A549 (cell line): Measurements from ENCODE around the gene MOSPD3. TPM values are rescaled to one million over a fixed set of nuclear protein-coding genes. Genes with fewer than 3 reads are reported as not detected.

Source experiments
- ATAC-seq, 2 experiments: fragments of 200-7000 bp in 1 of 2; fragments of >200 bp in 1 of 2; cut with Nextera tagmentation in 1 of 2; cut with Tn5 transposase in 1 of 2; 3 replicates each; pipeline versions ENCODE4 v1.8.0 to v1.9.1; 2018 to 2020; ENCODE audit warnings: mild to moderate bottlenecking in 1 of 2, moderate library complexity in 1 of 2
- CTCF ChIA-PET: fragments of 300-600 bp; sonication (Branson Sonifier 250); formaldehyde crosslinking; extraction: SDS; loops from one replicate; lab custom pipeline; 2021; ENCODE audit warnings: antibody characterized with exemption, inconsistent platforms; lab: Yijun Ruan, JAX
- POLR2A ChIA-PET: fragments of 350-600 bp; formaldehyde crosslinking; extraction: SDS; loops from one replicate; lab custom pipeline; 2021; ENCODE audit warnings: antibody characterized with exemption, inconsistent platforms; lab: Yijun Ruan, JAX
- DNase-seq, 2 experiments: peaks; one replicate each; pipeline versions ENCODE4 v3.0.0 to v3.0.0-alpha.2; 2011 to 2016; ENCODE audit warnings: low read depth in 1 of 2, low spot score in 1 of 2
- FAIRE-seq: peaks from 2 replicates; lab custom pipeline; 2011; peaks lifted over from hg19 to GRCh38; lab: Jason Lieb, UNC
- H3K27ac ChIP-seq, 2 experiments: fragments of >200 bp; sonication (Bioruptor Twin); formaldehyde crosslinking; 3 replicates each; pipeline ENCODE4 v1.5.1; 2016 to 2017
- H3K4me1 ChIP-seq: fragments of >200 bp; sonication (Bioruptor Twin); formaldehyde crosslinking; 3 replicates; pipeline ENCODE4 v1.6.1; 2016
- H3K4me2 ChIP-seq: fragments of >200 bp; sonication (Bioruptor Twin); formaldehyde crosslinking; 3 replicates; pipeline ENCODE4 v1.6.1; 2016
- H3K4me3 ChIP-seq: fragments of >200 bp; sonication (Bioruptor Twin); formaldehyde crosslinking; 3 replicates; pipeline ENCODE4 v1.5.1; 2016
- H3K9me3 ChIP-seq: fragments of >200 bp; sonication (Bioruptor Twin); formaldehyde crosslinking; 3 replicates; pipeline ENCODE4 v1.6.1; 2016
- CEBPB ChIP-seq, 2 experiments: fragments of >200 bp in 1 of 2; sonication (Bioruptor Twin) in 1 of 2; formaldehyde crosslinking in 1 of 2; IDR thresholded peaks; 2 replicates each; pipeline ENCODE4 v1.6.1; 2012 to 2016
- HMGXB4 ChIP-seq: fragments of 250-450 bp; sonication (Bioruptor Pico); IDR thresholded peaks from 2 replicates; pipeline ENCODE4 v1.5.0; 2021; ENCODE audit warnings: mild to moderate bottlenecking, moderate library complexity, borderline replicate concordance
- HOXB13 ChIP-seq: fragments of 250-450 bp; sonication (Bioruptor Pico); IDR thresholded peaks from 2 replicates; pipeline ENCODE4 v1.5.0; 2020; ENCODE audit warnings: low read depth, mild to moderate bottlenecking, moderate library complexity
- JUN ChIP-seq, 2 experiments: fragments of >200 bp; sonication (Bioruptor Twin); formaldehyde crosslinking; IDR thresholded peaks; 2 replicates in 1 of 2; 3 replicates in 1 of 2; pipeline ENCODE4 v1.6.1; 2016 to 2017
- KDM1A ChIP-seq: fragments of 200-600 bp; sonication (generic); IDR thresholded peaks from 2 replicates; pipeline ENCODE4 v1.6.1; 2016; ENCODE audit warnings: low read depth, mild to moderate bottlenecking
- MAFK ChIP-seq: fragments of 450-650 bp; IDR thresholded peaks from 2 replicates; pipeline ENCODE4 v1.6.1; 2014; ENCODE audit not compliant: partially characterized antibody
- MYC ChIP-seq: IDR thresholded peaks from 2 replicates; pipeline ENCODE4 v1.6.1; 2012; ENCODE audit warnings: mild to moderate bottlenecking, inconsistent platforms, low read length, improper control_type of control experiment, borderline replicate concordance
- POLR2A ChIP-seq: IDR thresholded peaks from 2 replicates; pipeline ENCODE4 v1.6.1; 2012; ENCODE audit warnings: mild to moderate bottlenecking, low read length
- RAD21 ChIP-seq, 2 experiments: fragments of >200 bp in 1 of 2; sonication (Bioruptor Twin) in 1 of 2; formaldehyde crosslinking in 1 of 2; IDR thresholded peaks in 1 of 2; conservative IDR thresholded peaks in 1 of 2; 2 replicates in 1 of 2; 3 replicates in 1 of 2; pipeline ENCODE4 v1.6.1; 2012 to 2018; ENCODE audit warnings: inconsistent platforms in 1 of 2
- RNF2 ChIP-seq: fragments of 200-600 bp; sonication (generic); IDR thresholded peaks from 2 replicates; pipeline ENCODE4 v1.6.1; 2016; ENCODE audit warnings: low read depth, mild to moderate bottlenecking, antibody characterized with exemption, moderate library complexity, borderline replicate concordance
- SMC3 ChIP-seq: fragments of >200 bp; sonication (Bioruptor Twin); formaldehyde crosslinking; IDR thresholded peaks from 3 replicates; pipeline ENCODE4 v1.6.1; 2018; ENCODE audit warnings: inconsistent platforms
- WGBS: methylation state at CpG from one replicate; pipeline ENCODE4 v1.1.6; 2017; ENCODE audit errors: missing lambda C conversion rate; 5-methylcytosine and 5-hydroxymethylcytosine counted together
- polyA plus RNA-seq, 4 experiments: library from polyadenylated mRNA; depleted of rRNA in 3 of 4; stranded (reverse); fragments of >200 nt; fragmentation: RNase III in 1 of 4; extraction: RNeasy Plus Mini Kit Qiagen cat#74134 plus additional on column Dnase treatment in 1 of 4; gene quantifications; 2 replicates in 3 of 4; 3 replicates in 1 of 4; pipeline ENCODE4 v1.2.3, GENCODE V29; 2011 to 2017
- TF ChIP-seq, protein P1 (sequence below): fragments of 150-350 bp; IDR thresholded peaks from 2 replicates; pipeline ENCODE4 v1.6.1; 2014; ENCODE audit warnings: low read depth, mild to moderate bottlenecking, low read length
- TF ChIP-seq, protein P2 (sequence below): fragments of >200 bp; sonication (Bioruptor Twin); formaldehyde crosslinking; IDR thresholded peaks from 3 replicates; pipeline ENCODE4 v1.6.1; 2016
- TF ChIP-seq, protein P3 (sequence below): IDR thresholded peaks from 2 replicates; pipeline ENCODE4 v1.6.1; 2012
- TF ChIP-seq, protein P4 (sequence below): IDR thresholded peaks from 2 replicates; pipeline ENCODE4 v1.6.1; 2012; ENCODE audit warnings: low read depth, borderline replicate concordance
- TF ChIP-seq, protein P5 (sequence below): fragments of >200 bp; sonication (Bioruptor Twin); formaldehyde crosslinking; IDR thresholded peaks from 3 replicates; pipeline ENCODE4 v1.5.1; 2016

MOSPD3 gene
- polyA plus RNA-seq, 2 of the 4 experiments (the other 2 are of a cell fraction): 6.1 to 14.8 TPM

- POLR2A ChIA-PET: interaction anchor here (0.7 to 1.2 kb wide), 2 partner anchors 44 to 45 kb away, joined by 3 read pairs; partner anchors contain the start of genes FBXO24 and LRCH4
- TF ChIP-seq, protein P1, sequence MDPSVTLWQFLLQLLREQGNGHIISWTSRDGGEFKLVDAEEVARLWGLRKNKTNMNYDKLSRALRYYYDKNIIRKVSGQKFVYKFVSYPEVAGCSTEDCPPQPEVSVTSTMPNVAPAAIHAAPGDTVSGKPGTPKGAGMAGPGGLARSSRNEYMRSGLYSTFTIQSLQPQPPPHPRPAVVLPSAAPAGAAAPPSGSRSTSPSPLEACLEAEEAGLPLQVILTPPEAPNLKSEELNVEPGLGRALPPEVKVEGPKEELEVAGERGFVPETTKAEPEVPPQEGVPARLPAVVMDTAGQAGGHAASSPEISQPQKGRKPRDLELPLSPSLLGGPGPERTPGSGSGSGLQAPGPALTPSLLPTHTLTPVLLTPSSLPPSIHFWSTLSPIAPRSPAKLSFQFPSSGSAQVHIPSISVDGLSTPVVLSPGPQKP: no peak
- TF ChIP-seq CEBPB (IDR thresholded peaks at IDR 0.05): no peak
- TF ChIP-seq, protein P2, sequence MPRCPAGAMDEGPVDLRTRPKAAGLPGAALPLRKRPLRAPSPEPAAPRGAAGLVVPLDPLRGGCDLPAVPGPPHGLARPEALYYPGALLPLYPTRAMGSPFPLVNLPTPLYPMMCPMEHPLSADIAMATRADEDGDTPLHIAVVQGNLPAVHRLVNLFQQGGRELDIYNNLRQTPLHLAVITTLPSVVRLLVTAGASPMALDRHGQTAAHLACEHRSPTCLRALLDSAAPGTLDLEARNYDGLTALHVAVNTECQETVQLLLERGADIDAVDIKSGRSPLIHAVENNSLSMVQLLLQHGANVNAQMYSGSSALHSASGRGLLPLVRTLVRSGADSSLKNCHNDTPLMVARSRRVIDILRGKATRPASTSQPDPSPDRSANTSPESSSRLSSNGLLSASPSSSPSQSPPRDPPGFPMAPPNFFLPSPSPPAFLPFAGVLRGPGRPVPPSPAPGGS: no peak
- TF ChIP-seq, all 56 proteins: peak for 0
- Histone ChIP-seq H3K27ac (no peak overlapping the region), H3K4me3 (no peak overlapping the region), H3K4me1 (0 out of 3 replicates have a peak, but pooled peaks cover 7% of the 10 kb centered on the region), H3K9me3 (no peaks in the 10 kb centered on the region), H3K4me2 (no peak overlapping the region)
- WGBS: 100% methylated on average over 4 of the region's 4 CpGs
- ATAC-seq: no peak
- no peak for DNase-seq
- FAIRE-seq: no peak
- CTCF ChIA-PET: interaction anchor here (0.7 to 8.5 kb wide), 13 partner anchors 9 to 222 kb away, joined by 3 to 142 read pairs (median 4); partner anchors contain the start of genes ACTL6B, GIGYF1, MOSPD3 and POP7
Observed at GRCh38 chr7:100630066-100630465, 17.7 kb downstream of the MOSPD3 start.

DNA sequence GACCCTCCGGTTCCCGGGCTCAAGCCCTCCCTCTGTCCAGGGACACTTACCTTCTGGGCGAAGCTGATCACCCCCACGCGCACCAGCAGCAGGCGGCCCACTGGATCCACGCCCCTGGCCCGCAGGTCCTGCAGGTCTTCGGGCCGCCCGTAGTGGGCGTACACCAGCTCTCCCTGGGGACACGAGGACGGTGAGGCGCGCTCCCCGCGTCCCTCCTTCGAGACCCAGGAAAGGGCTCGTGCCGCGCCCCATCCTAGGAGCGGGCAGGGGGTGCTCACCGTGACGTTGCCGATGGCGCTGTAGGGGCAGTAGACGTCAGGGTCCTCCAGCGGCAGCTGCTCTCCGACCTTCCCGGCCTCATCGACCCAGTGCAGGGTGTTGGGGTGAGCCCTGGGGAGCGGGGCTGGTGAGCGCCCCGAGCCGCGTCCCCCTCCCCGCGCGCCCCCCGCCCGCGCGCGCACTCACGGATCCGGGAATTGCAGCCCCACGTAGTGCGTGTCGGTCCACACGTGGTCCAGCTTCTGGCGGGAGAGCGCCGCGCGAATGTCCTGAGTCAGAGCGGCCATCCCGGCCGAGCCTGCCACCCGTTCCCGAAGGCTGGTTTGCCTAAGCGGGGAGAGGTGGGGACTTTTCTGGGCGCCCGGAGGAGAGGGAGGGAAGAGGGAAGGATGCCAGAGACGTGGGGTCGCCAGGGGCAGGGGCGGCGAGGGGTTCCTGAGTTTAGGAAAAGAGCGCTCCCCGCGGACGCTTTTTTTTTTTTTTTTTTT is 20.8 kb downstream of the MOSPD3 start:
- no peaks in the 10 kb centered on the region for H3K9me3 ChIP-seq
- H3K4me3 ChIP-seq: peak overlapping the region; percentile 66
- H3K27ac ChIP-seq: peak overlapping the region; percentile 82 to 97
- DNase-seq (peak; percentile 79 to 90), FAIRE-seq (no peak), ATAC-seq (peak; percentile 88 to 93)
- WGBS: 1% methylated on average over 32 of the region's 72 CpGs
- CTCF ChIA-PET: interaction anchor here (0.6 to 8.5 kb wide), 40 partner anchors 10 to 511 kb away, joined by 3 to 142 read pairs (median 5); partner anchors contain the start of genes ACTL6B, FBXO24, GIGYF1 and GNB2
- peak overlapping the region; percentile 93 for H3K4me2 ChIP-seq
- POLR2A ChIA-PET: interaction anchor here (0.7 to 3.0 kb wide), 12 partner anchors 15 to 256 kb away, joined by 3 to 15 read pairs (median 4); partner anchors contain the start of genes FBXO24, GIGYF1, GNB2 and LRCH4
- H3K4me1 ChIP-seq: 0 out of 3 replicates have a peak, but pooled peaks cover 3% of the 10 kb centered on the region
- TF ChIP-seq, protein P3, sequence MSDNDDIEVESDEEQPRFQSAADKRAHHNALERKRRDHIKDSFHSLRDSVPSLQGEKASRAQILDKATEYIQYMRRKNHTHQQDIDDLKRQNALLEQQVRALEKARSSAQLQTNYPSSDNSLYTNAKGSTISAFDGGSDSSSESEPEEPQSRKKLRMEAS: peak; percentile 92
- TF ChIP-seq MYC (peak; percentile 75; the same call in 1 of the 2 replicates), MAFK (no peak), SMC3 (peak; percentile 33; the same call in 1 of the 3 replicates), HMGXB4 (CRISPR knock-in tag) (0 out of 2 replicates have a peak, but pooled peaks have one; percentile 53), JUN (IDR thresholded peaks at IDR 0.05) (peak in 1 of 2 experiments; percentile 31; a peak in 1 of 5 replicates), RAD21 (conservative IDR thresholded peaks at IDR 0.05 in 1 of 2, IDR thresholded peaks at IDR 0.05 in 1 of 2) (peak; percentile 16 to 26; a peak in 1 of 5 replicates), HOXB13 (no peak), POLR2A (peak; percentile 62), KDM1A (no peak), RNF2 (0 out of 2 replicates have a peak, but pooled peaks have one; percentile 32)
- TF ChIP-seq, protein P4, sequence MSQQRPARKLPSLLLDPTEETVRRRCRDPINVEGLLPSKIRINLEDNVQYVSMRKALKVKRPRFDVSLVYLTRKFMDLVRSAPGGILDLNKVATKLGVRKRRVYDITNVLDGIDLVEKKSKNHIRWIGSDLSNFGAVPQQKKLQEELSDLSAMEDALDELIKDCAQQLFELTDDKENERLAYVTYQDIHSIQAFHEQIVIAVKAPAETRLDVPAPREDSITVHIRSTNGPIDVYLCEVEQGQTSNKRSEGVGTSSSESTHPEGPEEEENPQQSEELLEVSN: peak; percentile 94
- TF ChIP-seq, protein P5, sequence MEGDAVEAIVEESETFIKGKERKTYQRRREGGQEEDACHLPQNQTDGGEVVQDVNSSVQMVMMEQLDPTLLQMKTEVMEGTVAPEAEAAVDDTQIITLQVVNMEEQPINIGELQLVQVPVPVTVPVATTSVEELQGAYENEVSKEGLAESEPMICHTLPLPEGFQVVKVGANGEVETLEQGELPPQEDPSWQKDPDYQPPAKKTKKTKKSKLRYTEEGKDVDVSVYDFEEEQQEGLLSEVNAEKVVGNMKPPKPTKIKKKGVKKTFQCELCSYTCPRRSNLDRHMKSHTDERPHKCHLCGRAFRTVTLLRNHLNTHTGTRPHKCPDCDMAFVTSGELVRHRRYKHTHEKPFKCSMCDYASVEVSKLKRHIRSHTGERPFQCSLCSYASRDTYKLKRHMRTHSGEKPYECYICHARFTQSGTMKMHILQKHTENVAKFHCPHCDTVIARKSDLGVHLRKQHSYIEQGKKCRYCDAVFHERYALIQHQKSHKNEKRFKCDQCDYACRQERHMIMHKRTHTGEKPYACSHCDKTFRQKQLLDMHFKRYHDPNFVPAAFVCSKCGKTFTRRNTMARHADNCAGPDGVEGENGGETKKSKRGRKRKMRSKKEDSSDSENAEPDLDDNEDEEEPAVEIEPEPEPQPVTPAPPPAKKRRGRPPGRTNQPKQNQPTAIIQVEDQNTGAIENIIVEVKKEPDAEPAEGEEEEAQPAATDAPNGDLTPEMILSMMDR: peak; percentile 43; the same call in 2 of the 3 replicates
- TF ChIP-seq, protein P1: no peak
